Tibial artery (tissue), 4 donors: ENCODE measurements around the gene SENP6.

ENCODE experiments used
- DNase-seq, 2 donors: peaks; one replicate each; pipeline ENCODE4 v3.0.0-alpha.2; 2019
- H3K27ac ChIP-seq, 2 donors: fragments of 200-600 bp; sonication (generic) in 1 of 2; 1 replicate in 1 of 2; 2 replicates in 1 of 2; pipeline ENCODE4 v1.5.1; 2018 to 2019; ENCODE audit warnings: mild to moderate bottlenecking in 1 of 2
- H3K27me3 ChIP-seq, 2 donors: fragments of 200-600 bp; sonication (generic) in 1 of 2; one replicate each; pipeline versions ENCODE4 v1.5.1 to v1.6.0; 2016 to 2019
- H3K36me3 ChIP-seq, 3 donors: fragments of 200-600 bp; sonication (generic) in 2 of 3; one replicate each; pipeline ENCODE4 v1.5.1; 2016 to 2019; ENCODE audit warnings: mild to moderate bottlenecking in 2 of 3
- H3K4me1 ChIP-seq, 4 donors: fragments of 200-600 bp; sonication (generic) in 2 of 4; 1 replicate in 3 of 4; 2 replicates in 1 of 4; pipeline ENCODE4 v1.5.1; 2016 to 2019
- H3K4me3 ChIP-seq, 2 donors: fragments of 200-600 bp; sonication (generic) in 1 of 2; 1 replicate in 1 of 2; 2 replicates in 1 of 2; pipeline ENCODE4 v1.5.1; 2018 to 2019; ENCODE audit warnings: mild to moderate bottlenecking in 2 of 2
- H3K9me3 ChIP-seq, 3 donors: fragments of 200-600 bp; sonication (generic) in 1 of 3; one replicate each; pipeline ENCODE4 v1.5.1; 2016 to 2019
- intact Hi-C: fragments of 100-400 bp; cut with DNase I; formaldehyde crosslinking; loops from one replicate; pipeline ENCODE4 v1.15.0; 2023; ENCODE audit warnings: low total_unique reads
- TF ChIP-seq, protein P1 (sequence below), 2 experiments: fragments of 200-600 bp in 1 of 2; fragments of 450-650 bp in 1 of 2; IDR thresholded peaks; one replicate each; pipeline ENCODE4 v1.5.1; 2017 to 2019; ENCODE audit warnings: antibody characterized with exemption in 2 of 2, mild to moderate bottlenecking in 1 of 2, moderate library complexity in 1 of 2

Gene SENP6

DNA sequence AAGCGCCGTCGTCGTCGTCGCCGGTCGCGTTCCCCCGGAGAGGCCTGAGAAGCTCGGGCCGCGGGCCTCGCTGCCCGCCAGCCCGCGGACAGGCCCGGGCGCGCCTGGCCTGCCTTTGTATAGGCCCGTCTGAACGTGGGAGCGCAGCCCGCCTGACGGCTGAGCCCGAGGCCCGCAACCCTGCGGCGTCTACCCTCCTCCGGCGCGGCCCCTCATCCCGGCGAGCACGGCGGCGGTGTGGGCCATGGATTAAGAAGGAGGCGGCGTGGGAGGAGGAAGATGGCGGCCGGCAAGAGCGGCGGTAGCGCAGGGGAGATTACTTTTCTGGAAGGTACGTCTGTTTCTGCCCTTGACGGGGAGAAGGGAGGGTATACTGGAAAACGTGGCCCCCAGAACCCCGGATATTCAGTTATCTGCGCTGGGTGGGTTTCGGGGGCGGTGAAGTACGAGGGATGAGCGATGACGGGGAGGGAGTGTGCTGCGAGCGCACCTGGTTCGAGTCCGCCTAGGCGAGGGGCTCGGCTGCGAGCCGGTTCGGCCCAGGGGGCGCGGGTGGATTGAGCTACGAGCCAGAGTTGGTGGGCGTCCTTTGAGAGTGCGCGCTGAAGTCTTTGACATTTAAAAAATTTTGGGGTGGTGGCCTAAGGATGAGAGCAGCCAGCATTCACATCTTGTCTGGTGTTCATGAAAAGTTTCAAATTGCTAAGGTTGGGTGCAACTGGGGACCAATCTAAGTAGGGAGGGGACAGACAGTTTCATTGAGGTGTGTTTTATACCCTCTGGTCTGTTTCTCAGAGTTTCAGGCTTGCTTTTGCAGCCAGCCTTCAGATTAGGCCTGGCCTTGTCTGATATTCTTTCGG lies 796 bp downstream of the SENP6 start:
- intact Hi-C loops, result loop anchor here (10.0 kb wide), 1 partner anchor 108 kb away; the partner anchor contains the start of gene FILIP1
- TF ChIP-seq, protein P1, sequence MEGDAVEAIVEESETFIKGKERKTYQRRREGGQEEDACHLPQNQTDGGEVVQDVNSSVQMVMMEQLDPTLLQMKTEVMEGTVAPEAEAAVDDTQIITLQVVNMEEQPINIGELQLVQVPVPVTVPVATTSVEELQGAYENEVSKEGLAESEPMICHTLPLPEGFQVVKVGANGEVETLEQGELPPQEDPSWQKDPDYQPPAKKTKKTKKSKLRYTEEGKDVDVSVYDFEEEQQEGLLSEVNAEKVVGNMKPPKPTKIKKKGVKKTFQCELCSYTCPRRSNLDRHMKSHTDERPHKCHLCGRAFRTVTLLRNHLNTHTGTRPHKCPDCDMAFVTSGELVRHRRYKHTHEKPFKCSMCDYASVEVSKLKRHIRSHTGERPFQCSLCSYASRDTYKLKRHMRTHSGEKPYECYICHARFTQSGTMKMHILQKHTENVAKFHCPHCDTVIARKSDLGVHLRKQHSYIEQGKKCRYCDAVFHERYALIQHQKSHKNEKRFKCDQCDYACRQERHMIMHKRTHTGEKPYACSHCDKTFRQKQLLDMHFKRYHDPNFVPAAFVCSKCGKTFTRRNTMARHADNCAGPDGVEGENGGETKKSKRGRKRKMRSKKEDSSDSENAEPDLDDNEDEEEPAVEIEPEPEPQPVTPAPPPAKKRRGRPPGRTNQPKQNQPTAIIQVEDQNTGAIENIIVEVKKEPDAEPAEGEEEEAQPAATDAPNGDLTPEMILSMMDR (IDR thresholded peaks at IDR 0.05), result no peak
- Histone ChIP-seq H3K9me3 (no peaks in the 10 kb centered on the region), H3K36me3 (no peaks in the 10 kb centered on the region), H3K27me3 (no peaks in the 10 kb centered on the region), H3K27ac (peak overlapping the region; percentile 97 to 99), H3K4me3 (peak overlapping the region; percentile 86 to 89), H3K4me1 (peaks cover 0 to 73% (median 25%) of the 10 kb centered on the region in 4 donors)
- DNase-seq, result peak; percentile 37 to 77

DNA sequence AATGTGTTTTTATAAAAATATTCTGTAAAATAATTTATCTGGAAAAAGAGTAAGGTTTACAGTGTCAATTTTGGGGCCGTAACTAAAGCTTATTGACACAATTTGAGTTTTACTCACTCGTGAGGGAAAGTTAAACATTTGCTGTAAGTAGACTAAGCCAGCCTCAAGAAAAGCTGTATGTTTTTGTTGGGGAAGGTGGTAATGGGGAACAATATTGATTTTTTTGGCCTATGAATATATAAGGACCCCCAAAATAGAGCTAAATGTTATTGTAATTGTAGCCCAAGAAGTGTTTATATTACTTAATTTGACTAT lies 1.4 kb downstream of the SENP6 start:
- intact Hi-C loops, result loop anchor here (10.0 kb wide), 1 partner anchor 108 kb away; the partner anchor contains the start of gene FILIP1
- H3K4me3 ChIP-seq, result peak overlapping the region; percentile 86 to 89
- TF ChIP-seq, protein P1 (IDR thresholded peaks at IDR 0.05), result no peak

DNA sequence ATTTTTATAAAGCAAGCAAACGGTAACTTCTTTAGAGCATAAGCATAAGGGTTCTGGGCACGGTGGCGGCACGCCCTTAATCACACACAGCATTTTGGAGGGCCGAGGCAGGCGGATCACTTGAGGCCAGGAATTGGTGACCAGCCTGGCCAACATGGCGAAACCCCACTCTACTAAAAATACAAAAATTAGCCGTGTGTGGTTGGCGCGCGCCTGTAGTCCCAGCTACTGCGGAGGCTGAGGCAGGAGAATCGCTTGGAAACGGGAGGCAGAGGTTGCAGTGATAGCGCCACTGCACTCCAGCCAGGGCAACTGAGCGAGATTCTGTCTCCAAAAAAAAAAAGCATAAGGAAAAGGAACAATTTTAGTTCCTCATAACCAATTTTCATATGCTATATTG lies 2.6 kb downstream of the SENP6 start:
- Histone ChIP-seq H3K9me3 (no peaks in the 10 kb centered on the region), H3K4me1 (peaks cover 0 to 69% (median 25%) of the 10 kb centered on the region in 4 donors), H3K27me3 (no peaks in the 10 kb centered on the region), H3K36me3 (no peaks in the 10 kb centered on the region), H3K27ac (peak overlapping the region in 1 of 2 donors; percentile 9), H3K4me3 (peak overlapping the region; percentile 86 to 89)
- no peak for DNase-seq
- intact Hi-C loops, result loop anchor here (10.0 kb wide), 1 partner anchor 109 kb away; the partner anchor contains the start of gene FILIP1
- TF ChIP-seq, protein P1 (IDR thresholded peaks at IDR 0.05), result no peak

More for the DNA sequence above, 1.4 kb downstream of the SENP6 start:
- Histone ChIP-seq H3K4me1 (peaks cover 0 to 67% (median 23%) of the 10 kb centered on the region in 4 donors), H3K27ac (peak overlapping the region; percentile 97 to 99), H3K27me3 (no peaks in the 10 kb centered on the region), H3K9me3 (no peaks in the 10 kb centered on the region), H3K36me3 (no peaks in the 10 kb centered on the region)
- no peak for DNase-seq

DNA sequence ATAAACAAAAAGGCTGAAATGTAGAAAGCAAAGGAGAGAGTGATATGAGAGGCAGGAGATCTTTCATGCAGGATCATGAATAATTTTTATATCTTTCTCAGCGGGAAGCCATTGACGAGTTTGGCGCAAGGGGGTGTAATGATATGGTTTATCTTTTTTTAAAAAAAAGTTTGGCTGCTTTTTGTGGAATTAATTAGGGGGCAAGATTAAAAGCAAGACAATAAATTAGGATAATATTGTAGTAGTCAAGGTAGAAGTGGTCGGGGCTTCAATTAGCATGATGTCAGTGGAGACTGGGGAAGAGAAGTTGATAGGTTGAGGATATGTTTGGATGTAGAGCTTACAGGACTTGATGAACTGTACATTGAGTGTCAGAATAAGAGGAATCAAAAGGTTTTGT lies 4.0 kb downstream of the SENP6 start:
- Histone ChIP-seq H3K36me3 (no peaks in the 10 kb centered on the region), H3K9me3 (no peaks in the 10 kb centered on the region), H3K4me3 (no peak overlapping the region), H3K4me1 (peaks cover 0 to 69% (median 23%) of the 10 kb centered on the region in 4 donors), H3K27ac (no peak overlapping the region), H3K27me3 (no peaks in the 10 kb centered on the region)
- TF ChIP-seq, protein P1 (IDR thresholded peaks at IDR 0.05), result no peak
- intact Hi-C loops, result loop anchor here (10.0 kb wide), 1 partner anchor 111 kb away; the partner anchor contains the start of gene FILIP1
- DNase-seq, result no peak

DNA sequence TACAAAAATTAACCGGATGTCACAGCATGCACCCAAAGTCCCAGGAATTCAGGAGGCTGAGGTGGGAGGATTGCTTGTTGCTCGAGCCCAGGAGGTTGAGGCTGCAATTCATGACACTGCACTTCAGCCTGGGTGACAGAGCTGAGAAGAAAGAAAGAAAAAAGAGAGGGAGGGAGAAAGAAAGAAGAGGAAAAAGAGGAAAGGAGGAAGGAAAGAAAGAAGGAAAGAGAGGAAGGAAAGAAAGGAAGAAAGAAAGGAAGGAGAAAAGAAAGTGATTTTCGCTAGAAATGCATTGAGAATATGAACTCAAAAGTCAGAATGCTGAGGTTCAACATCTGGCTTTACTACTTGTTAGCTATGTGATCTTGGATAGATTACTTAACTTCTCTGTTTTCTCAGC lies 6.6 kb downstream of the SENP6 start:
- no peak overlapping the region for H3K4me3 ChIP-seq
- no peak for DNase-seq
- H3K27ac ChIP-seq, result peak overlapping the region in 1 of 2 donors; percentile 74
- H3K36me3 ChIP-seq, result no peaks in the 10 kb centered on the region
- TF ChIP-seq, protein P1 (IDR thresholded peaks at IDR 0.05), result no peak
- H3K27me3 ChIP-seq, result no peaks in the 10 kb centered on the region
- no peaks in the 10 kb centered on the region for H3K9me3 ChIP-seq
- H3K4me1 ChIP-seq, result peaks cover 0 to 91% (median 47%) of the 10 kb centered on the region in 4 donors
- intact Hi-C loops, result loop anchor here (10.0 kb wide), 1 partner anchor 114 kb away; the partner anchor contains the start of gene FILIP1
